Testis (tissue), 3 donors: ENCODE data around the gene MAML2. TPM values are rescaled to one million over a fixed set of nuclear protein-coding genes. Genes with fewer than 3 reads are reported as not detected.

Experiments
- DNase-seq: peaks from one replicate; pipeline ENCODE4 v3.0.0-alpha.2; 2019
- H3K27ac ChIP-seq, 2 donors: fragments of 200-600 bp; sonication (generic); one replicate each; pipeline ENCODE4 v1.5.1; 2019
- H3K27me3 ChIP-seq: fragments of 200-600 bp; sonication (generic); one replicate; pipeline ENCODE4 v1.5.1; 2019
- H3K36me3 ChIP-seq: fragments of 200-600 bp; sonication (generic); one replicate; pipeline ENCODE4 v1.5.1; 2017; ENCODE audit warnings: low read depth; ENCODE audit errors: missing control alignments
- H3K4me1 ChIP-seq: fragments of 200-600 bp; sonication (generic); one replicate; pipeline ENCODE4 v1.5.1; 2019
- H3K4me3 ChIP-seq, 2 donors: fragments of 200-600 bp; sonication (generic); one replicate each; pipeline ENCODE4 v1.5.1; 2017 to 2019
- H3K9me3 ChIP-seq: fragments of 200-600 bp; sonication (generic); one replicate; pipeline ENCODE4 v1.5.1; 2017
- POLR2A ChIP-seq: fragments of 450-650 bp; IDR thresholded peaks from one replicate; pipeline ENCODE4 v1.6.1; 2017; ENCODE audit warnings: antibody characterized with exemption, mild to moderate bottlenecking, moderate library complexity
- WGBS, 2 donors: methylation state at CpG; one replicate each; pipeline ENCODE4 v1.1.5; 2018; 5-methylcytosine and 5-hydroxymethylcytosine counted together
- intact Hi-C: fragments of 100-400 bp; cut with DNase I; formaldehyde crosslinking; loops from one replicate; pipeline ENCODE4 v1.15.1; 2023; ENCODE audit warnings: low total_unique reads
- polyA plus RNA-seq: library from polyadenylated mRNA; stranded (reverse); fragments of 350-450 nt; fragmentation: Illumina TruSeq; extraction: RNeasy Lipid Tissue Mini Kit (QIAGEN cat#74804); gene quantifications from one replicate; pipeline ENCODE4 v1.2.3, GENCODE V29; 2014; ENCODE audit warnings: low read depth, low replicate concordance; ENCODE audit not compliant: insufficient read depth
- total RNA-seq, 2 donors: library from RNA; depleted of rRNA; stranded (reverse); fragments of >200 nt; gene quantifications; one replicate each; pipeline ENCODE4 v1.2.3, GENCODE V29; 2016
- TF ChIP-seq, protein P1 (sequence below), 3 experiments: fragments of 450-650 bp in 2 of 3; fragments of 200-600 bp in 1 of 3; sonication (generic) in 1 of 3; IDR thresholded peaks; one replicate each; pipeline ENCODE4 v1.5.1; 2016 to 2019; ENCODE audit warnings: antibody characterized with exemption in 3 of 3, mild to moderate bottlenecking in 2 of 3, moderate library complexity in 1 of 3

MAML2 gene
- total and polyA plus RNA-seq, 3 donors from 2014 or later: 5.1 to 23.6 (median 17.6) TPM

DNA sequence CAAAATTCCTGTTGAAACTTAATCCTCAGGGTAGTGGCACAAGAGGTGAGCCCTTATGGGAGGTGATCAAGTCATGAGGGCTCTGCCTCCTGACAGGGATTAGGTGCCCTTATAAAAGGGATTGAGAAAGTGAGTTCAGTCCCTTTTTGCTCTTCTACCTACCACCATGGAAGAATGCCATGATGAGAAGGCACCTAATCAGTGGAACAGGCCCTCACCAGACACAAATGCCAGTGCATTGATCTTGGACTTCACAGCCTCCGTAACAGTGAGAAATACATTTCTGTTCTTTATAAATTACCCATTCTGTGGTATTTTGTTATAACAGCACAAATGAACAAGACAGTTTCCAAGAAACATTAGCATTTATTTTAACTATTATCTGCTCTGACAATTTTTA lies 338.1 kb downstream of the MAML2 start:
- DNase-seq: no peak
- Histone ChIP-seq H3K4me3 (no peak overlapping the region), H3K27ac (no peak overlapping the region), H3K27me3 (no peaks in the 10 kb centered on the region), H3K4me1 (peaks cover 10% of the 10 kb centered on the region), H3K36me3 (no peaks in the 10 kb centered on the region), H3K9me3 (no peaks in the 10 kb centered on the region)
- TF ChIP-seq, protein P1, sequence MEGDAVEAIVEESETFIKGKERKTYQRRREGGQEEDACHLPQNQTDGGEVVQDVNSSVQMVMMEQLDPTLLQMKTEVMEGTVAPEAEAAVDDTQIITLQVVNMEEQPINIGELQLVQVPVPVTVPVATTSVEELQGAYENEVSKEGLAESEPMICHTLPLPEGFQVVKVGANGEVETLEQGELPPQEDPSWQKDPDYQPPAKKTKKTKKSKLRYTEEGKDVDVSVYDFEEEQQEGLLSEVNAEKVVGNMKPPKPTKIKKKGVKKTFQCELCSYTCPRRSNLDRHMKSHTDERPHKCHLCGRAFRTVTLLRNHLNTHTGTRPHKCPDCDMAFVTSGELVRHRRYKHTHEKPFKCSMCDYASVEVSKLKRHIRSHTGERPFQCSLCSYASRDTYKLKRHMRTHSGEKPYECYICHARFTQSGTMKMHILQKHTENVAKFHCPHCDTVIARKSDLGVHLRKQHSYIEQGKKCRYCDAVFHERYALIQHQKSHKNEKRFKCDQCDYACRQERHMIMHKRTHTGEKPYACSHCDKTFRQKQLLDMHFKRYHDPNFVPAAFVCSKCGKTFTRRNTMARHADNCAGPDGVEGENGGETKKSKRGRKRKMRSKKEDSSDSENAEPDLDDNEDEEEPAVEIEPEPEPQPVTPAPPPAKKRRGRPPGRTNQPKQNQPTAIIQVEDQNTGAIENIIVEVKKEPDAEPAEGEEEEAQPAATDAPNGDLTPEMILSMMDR (IDR thresholded peaks at IDR 0.05): no peak
- no peak for TF ChIP-seq POLR2A
- WGBS, 2 donors: 95 to 100% methylated on average over 1 of the region's 1 CpG
- intact Hi-C loops: no loop called here

DNA sequence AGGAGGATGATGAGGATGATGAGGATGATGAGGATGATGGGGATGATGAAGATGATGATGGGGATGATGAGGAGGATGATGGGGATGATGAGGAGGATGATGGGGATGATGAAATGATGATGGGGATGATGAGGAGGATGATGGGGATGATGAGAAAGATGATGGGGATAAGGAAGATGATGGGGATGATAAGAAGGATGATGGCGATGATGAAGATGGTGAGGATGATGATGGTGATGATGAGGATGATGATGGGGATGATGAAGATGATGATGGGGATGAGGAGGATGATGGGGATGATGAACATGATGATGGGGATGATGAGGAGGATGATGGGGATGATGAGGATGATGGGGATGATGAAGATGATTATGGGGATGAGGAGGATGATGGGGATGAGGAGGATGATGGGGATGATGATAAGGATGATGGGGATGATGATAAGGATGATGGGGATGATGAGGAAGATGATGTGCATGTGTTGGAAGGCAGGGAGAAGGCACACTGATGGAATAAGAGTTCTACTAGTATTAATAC lies 340.2 kb downstream of the MAML2 start:
- intact Hi-C loops: no loop called here

DNA sequence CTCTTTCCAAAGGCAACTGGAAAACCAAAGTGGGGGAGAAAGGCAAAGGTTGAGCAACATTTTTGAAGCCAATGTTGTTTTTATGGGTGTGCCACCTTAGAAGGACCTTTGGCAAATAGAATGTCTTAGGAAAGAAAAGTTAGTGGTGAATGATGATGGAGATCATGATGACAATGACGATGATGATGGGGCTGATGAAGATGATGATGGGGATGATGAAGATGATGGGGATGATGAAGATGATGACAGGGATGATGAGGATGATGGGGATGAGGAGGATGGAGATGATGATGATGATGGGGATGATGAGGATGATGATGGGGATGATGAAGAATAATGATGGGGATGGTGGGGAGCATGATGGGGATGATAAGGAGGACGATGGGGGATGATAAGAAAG lies 340.7 kb downstream of the MAML2 start:
- Histone ChIP-seq H3K27me3 (no peaks in the 10 kb centered on the region), H3K9me3 (no peaks in the 10 kb centered on the region), H3K36me3 (no peaks in the 10 kb centered on the region), H3K4me3 (no peak overlapping the region), H3K27ac (peak overlapping the region in 1 of 2 donors; percentile 91), H3K4me1 (peaks cover 12% of the 10 kb centered on the region)
- DNase-seq: no peak
- intact Hi-C loops: no loop called here
- 80 to 84% methylated on average over 2 of the region's 2 CpGs for WGBS, 2 donors
- TF ChIP-seq POLR2A: no peak
- TF ChIP-seq, protein P1 (IDR thresholded peaks at IDR 0.05): no peak

More for the DNA sequence above, 340.2 kb downstream of the MAML2 start:
- H3K27me3 ChIP-seq: no peaks in the 10 kb centered on the region
- peaks cover 12% of the 10 kb centered on the region for H3K4me1 ChIP-seq
- no peaks in the 10 kb centered on the region for H3K9me3 ChIP-seq
- no peak overlapping the region for H3K27ac ChIP-seq
- no peak for DNase-seq
- TF ChIP-seq POLR2A: no peak
- TF ChIP-seq, protein P1 (IDR thresholded peaks at IDR 0.05): no peak
- no peaks in the 10 kb centered on the region for H3K36me3 ChIP-seq
- no peak overlapping the region for H3K4me3 ChIP-seq
- 86 to 92% methylated on average over 1 of the region's 1 CpG for WGBS, 2 donors

DNA sequence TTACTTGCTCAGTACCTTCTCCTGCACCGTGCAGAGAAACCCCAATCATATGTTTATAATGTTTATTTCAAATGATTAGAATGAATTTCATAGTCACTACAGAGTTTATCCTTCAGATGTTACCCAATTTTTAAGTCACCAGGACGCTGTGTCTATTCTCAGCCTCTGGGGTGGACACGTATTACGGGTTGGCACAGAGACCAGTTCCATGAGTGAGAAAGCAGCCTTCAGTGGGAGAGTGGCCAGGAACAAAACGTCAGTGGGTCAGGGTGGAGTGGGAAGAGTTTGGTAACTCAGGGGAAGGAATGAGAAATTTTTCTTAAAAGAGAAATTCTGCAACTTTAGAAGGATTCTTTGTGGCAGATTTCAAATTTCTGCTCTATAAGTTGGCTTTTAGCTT lies 342.0 kb downstream of the MAML2 start:
- 35 to 46% methylated on average over 5 of the region's 5 CpGs for WGBS, 2 donors
- Histone ChIP-seq H3K4me1 (peaks cover 12% of the 10 kb centered on the region), H3K27ac (peak overlapping the region; percentile 61 to 91), H3K4me3 (no peak overlapping the region), H3K9me3 (no peaks in the 10 kb centered on the region), H3K36me3 (no peaks in the 10 kb centered on the region), H3K27me3 (no peaks in the 10 kb centered on the region)
- intact Hi-C loops: no loop called here
- TF ChIP-seq POLR2A: no peak
- TF ChIP-seq, protein P1 (IDR thresholded peaks at IDR 0.05): no peak
- DNase-seq: peak; percentile 87

DNA sequence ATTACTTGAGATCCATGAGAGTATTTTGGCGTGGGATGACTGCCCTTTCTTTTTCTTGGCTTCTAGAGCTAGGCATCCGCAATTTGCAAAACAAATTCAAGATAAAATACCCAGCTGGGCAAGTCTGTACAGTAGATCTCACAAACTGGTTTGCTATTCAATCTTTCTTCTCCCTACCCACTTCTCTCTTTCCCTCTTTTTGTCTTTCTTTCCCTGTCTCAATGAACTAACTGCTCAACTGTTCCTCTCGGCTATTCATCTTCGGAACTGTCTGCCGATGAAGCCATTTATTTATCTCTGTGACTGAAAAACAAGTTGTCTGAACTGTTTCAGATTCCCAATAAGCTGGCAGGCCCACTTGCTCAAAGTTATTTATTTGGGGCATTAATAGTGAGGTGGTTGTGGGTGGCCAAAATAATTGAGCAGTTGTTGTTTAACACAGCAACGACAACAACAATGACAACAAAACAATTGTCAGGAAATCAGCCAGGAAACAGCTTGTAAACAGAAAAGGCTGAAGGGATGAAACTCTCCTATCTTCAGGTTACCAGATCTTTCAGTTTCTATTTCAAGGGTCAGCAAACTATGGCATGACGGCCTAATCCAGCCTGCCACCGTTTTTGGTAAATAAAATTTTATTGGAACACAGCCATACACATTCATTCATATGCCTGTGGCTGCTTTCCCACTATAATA lies 343.1 kb downstream of the MAML2 start:
- no peak for DNase-seq
- intact Hi-C loops: no loop called here
- Histone ChIP-seq H3K4me1 (peaks cover 12% of the 10 kb centered on the region), H3K4me3 (no peak overlapping the region), H3K27ac (peak overlapping the region; percentile 61 to 91), H3K36me3 (no peaks in the 10 kb centered on the region), H3K9me3 (no peaks in the 10 kb centered on the region), H3K27me3 (no peaks in the 10 kb centered on the region)
- WGBS, 2 donors: 35 to 53% methylated on average over 8 of the region's 8 CpGs
- no peak for TF ChIP-seq POLR2A
- TF ChIP-seq, protein P1 (IDR thresholded peaks at IDR 0.05): no peak
